BJ (cell line): ENCODE data around the gene SLC22A23. TPM values are rescaled to one million over a fixed set of nuclear protein-coding genes. Genes with fewer than 3 reads are reported as not detected.

Experiments used
- CTCF ChIA-PET: fragments of 350-600 bp; formaldehyde crosslinking; extraction: SDS; loops from one replicate; lab custom pipeline; 2021; ENCODE audit warnings: antibody characterized with exemption, inconsistent platforms; lab: Yijun Ruan, JAX
- POLR2A ChIA-PET: fragments of 300-600 bp; sonication (Branson Sonifier 250); formaldehyde crosslinking; extraction: SDS; loops from one replicate; lab custom pipeline; 2021; ENCODE audit warnings: antibody characterized with exemption; lab: Charles Lee
- DNase-seq: peaks from one replicate; pipeline ENCODE4 v3.0.0-alpha.2; 2011; ENCODE audit warnings: low read depth
- H3K27me3 ChIP-seq: 2 replicates; pipeline ENCODE4 v1.6.0; 2011; ENCODE audit warnings: low read length; ENCODE audit not compliant: control insufficient read depth, insufficient read depth
- H3K36me3 ChIP-seq: 2 replicates; pipeline ENCODE4 v1.5.1; 2011; ENCODE audit warnings: low read length; ENCODE audit not compliant: control insufficient read depth, insufficient read depth
- H3K4me3 ChIP-seq: 2 replicates; pipeline ENCODE4 v1.5.1; 2011; ENCODE audit warnings: low read depth, mild to moderate bottlenecking, control low read depth, low read length
- CTCF ChIP-seq: IDR thresholded peaks from 2 replicates; pipeline ENCODE4 v1.5.1; 2011; ENCODE audit warnings: low read depth, mild to moderate bottlenecking, control low read depth, inconsistent platforms, low read length, moderate library complexity; ENCODE audit not compliant: insufficient read depth
- polyA plus RNA-seq: library from polyadenylated mRNA; depleted of rRNA; stranded (reverse); fragments of >200 nt; gene quantifications from 2 replicates; pipeline ENCODE4 v1.2.3, GENCODE V29; 2011

The SLC22A23 gene
- polyA plus RNA-seq, 1 experiment: 0.44 TPM

- Histone ChIP-seq H3K36me3 (no peaks in the 10 kb centered on the region), H3K4me3 (peak overlapping the region; percentile 63), H3K27me3 (peaks cover 34% of the 10 kb centered on the region)
- ChIA-PET POLR2A (no interaction called here), CTCF (interaction anchor here (1.0 to 1.6 kb wide), 3 partner anchors 9 to 20 kb away, joined by 3 to 6 read pairs (median 3); no protein-coding TSS in a partner anchor)
- no peak for TF ChIP-seq CTCF
- no peak for DNase-seq
These were observed 224.6 kb downstream of the SLC22A23 start for GRCh38 chr6:3232017-3232945.

GRCh38 chr6:3231247-3232016 lies 225.4 kb downstream of the SLC22A23 start:
- Histone ChIP-seq H3K36me3 (no peaks in the 10 kb centered on the region), H3K27me3 (peaks cover 42% of the 10 kb centered on the region), H3K4me3 (peak overlapping the region; percentile 63)
- DNase-seq: peak; percentile 21
- no peak for TF ChIP-seq CTCF
- ChIA-PET CTCF (interaction anchor here (0.6 to 1.6 kb wide), 6 partner anchors 8 to 21 kb away, joined by 3 to 7 read pairs (median 4); no protein-coding TSS in a partner anchor), POLR2A (interaction anchor here (0.6 kb wide), 2 partner anchors 73 to 227 kb away, joined by 3 to 4 read pairs; no protein-coding TSS in a partner anchor)

GRCh38 chr6:3230900-3231246 lies 226.0 kb downstream of the SLC22A23 start:
- H3K4me3 ChIP-seq: peak overlapping the region; percentile 63
- H3K27me3 ChIP-seq: peaks cover 43% of the 10 kb centered on the region
- H3K36me3 ChIP-seq: no peaks in the 10 kb centered on the region
- TF ChIP-seq CTCF: no peak
- no peak for DNase-seq
- CTCF ChIA-PET: interaction anchor here (0.6 to 1.5 kb wide), 6 partner anchors 8 to 49 kb away, joined by 3 to 7 read pairs (median 4); no protein-coding TSS in a partner anchor
- POLR2A ChIA-PET: interaction anchor here (0.6 kb wide), 2 partner anchors 72 to 227 kb away, joined by 3 to 4 read pairs; no protein-coding TSS in a partner anchor

- TF ChIP-seq CTCF: no peak
- DNase-seq: no peak
- Histone ChIP-seq H3K4me3 (no peak overlapping the region), H3K27me3 (peaks cover 43% of the 10 kb centered on the region), H3K36me3 (no peaks in the 10 kb centered on the region)
- CTCF ChIA-PET: interaction anchor here (0.6 to 1.5 kb wide), 7 partner anchors 9 to 154 kb away, joined by 3 to 7 read pairs (median 4); no protein-coding TSS in a partner anchor
- POLR2A ChIA-PET: interaction anchor here (0.6 kb wide), 1 partner anchor 72 kb away, joined by 3 read pairs; no protein-coding TSS in a partner anchor
These were observed 226.5 kb downstream of the SLC22A23 start for GRCh38 chr6:3230256-3230882.
